Stimulated activated CD4-positive, alpha-beta T cell treated with anti-CD3 and anti-CD28 coated beads, Interleukin-1b, Interleukin-23, amount 100 ng/mL, for 24 hours (primary cell): ENCODE data around the gene AGTRAP.
A peak's percentile ranks its signal among the peaks of the same experiment; 100 is the strongest.

Experiments
- DNase-seq, 4 experiments: peaks; one replicate each; pipeline ENCODE4 v3.0.0-alpha.2; 2020; ENCODE audit warnings: low read depth in 4 of 4, low spot score in 1 of 4

The AGTRAP gene

DNA sequence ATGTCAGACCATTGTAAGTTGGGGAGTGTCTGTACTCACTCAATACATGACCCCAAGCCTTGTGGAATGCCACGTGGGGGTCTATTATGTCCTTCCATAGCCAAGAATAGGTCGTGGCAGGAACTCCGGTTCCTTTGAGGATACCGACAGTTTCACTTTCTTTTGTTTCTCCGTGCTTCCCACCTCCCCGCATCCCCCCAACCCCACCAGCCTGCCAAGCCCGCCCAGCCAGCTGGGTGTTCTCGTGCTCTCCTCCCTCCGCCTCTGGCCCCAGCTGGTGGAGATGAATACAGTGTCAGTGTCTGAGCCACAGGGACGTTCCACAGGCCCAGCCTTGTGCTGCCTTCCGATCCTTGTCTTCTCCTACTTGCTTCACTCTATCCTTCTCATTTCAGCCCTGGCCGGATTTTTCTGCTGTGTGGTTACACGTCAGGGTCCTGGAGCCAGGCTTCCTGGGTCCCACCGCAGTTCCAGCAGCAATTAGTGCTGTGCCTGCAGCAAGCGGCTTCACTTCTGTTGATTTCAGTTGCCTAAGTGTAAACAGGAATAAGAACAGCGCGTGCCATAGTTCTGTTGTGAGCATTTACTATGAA lies 4.1 kb upstream of the AGTRAP start:
- no peak for DNase-seq

- no peak for DNase-seq
These were observed 2.6 kb upstream of the AGTRAP start for GRCh38 chr1:11733306-11733705.

DNA sequence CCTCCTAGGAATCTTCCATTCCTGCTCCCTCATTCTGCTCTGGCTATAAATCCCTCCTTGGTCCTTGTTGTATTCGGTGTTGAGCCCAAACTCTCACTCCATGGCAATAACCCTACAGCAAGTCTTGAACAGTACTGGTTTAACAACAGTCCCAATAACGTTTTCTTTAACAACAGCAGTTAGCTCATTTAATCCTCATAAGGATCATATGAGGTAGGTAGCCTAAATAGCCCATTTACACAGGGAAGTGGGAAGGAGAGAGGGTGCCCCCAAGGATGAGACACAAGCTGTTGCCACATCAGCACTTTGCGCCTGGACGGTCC lies 444 bp upstream of the AGTRAP start:
- no peak for DNase-seq

GRCh38 chr1:11736746-11737639 lies 1.1 kb downstream of the AGTRAP start:
- no peak for DNase-seq

DNA sequence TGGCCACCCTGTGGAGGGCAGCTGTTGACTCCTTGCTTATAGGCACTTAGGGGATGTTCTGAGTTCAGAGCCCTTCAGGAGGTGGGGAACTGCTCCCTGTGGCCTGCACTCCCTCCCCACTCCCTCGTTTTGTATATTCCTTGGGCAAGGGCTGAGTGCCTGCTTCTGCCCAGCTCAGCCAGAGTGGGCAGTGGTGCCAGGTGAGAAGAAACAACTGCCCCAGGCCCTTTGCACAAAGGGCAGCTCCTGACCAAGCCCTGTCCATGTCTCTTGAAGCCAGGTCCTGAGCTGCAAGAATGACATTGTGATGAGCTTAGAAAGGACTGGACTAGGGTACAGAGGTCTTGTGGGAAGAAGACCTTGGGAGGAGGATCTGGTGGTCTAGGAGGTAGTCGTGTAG lies 2.2 kb downstream of the AGTRAP start:
- DNase-seq = no peak

DNA sequence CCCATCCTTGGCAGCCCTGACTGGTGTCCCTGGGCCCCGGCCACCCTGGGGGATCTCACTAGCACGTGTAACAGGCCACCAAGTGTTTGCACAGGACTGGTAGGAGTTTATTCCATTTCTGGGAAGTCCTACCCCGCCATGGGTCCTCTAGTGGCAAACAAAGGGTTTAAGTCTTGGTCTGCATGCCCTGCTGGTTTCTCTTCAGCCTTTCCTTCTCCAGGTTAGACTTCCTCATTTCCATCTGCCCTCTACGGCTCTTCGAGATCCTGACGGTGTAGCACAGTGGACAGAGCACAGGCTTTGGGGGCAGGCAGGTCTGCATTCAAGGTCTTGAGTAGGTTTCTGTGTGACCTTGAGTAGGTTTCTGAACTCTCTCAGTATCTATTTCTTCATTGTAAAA lies 2.8 kb downstream of the AGTRAP start:
- DNase-seq = no peak

DNA sequence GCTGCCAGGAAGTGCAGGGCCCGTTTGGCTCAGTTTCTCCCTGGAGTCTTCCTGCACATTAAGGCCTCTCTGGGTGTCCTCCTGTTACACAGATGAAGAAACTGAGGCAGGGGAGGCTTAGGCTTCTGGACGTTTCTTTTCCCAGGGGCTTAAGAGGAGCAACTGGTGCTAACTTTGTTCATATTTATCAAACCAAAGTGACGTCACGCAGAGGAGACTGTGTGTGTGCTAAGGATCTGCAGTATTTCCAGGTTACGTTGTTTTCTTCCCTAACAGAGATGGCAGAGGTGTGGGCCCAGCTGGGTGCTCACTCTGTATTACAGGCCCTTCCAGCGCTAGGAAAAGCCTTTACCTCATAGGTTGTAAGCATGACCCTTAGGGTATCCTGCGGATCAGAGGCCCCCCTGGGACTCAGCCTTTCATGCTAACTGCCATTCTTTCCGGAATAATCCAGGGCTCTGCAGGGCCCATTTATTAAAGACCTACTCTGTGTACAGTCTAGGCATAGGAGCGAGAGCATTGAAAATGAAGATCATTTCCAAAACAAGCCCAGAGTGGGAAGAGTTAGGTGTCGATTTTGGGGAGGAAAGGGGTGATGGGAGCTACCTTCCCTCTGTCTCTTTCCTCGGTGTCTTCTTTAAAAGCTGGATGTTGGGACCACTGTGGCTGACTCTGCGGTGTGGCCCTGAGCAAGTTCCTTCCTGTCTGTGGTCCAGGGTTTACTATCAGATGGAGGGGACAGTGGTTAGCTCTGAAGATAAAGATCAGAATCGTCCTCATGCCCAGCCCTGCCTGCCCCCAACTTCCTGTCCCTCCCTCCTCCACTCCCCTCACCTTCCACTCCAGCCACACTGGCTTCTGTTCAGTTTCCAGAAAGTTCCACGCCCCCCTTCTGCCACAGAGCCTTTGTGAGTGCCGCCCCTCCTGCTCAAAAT lies 4.6 kb downstream of the AGTRAP start:
- DNase-seq = no peak

GRCh38 chr1:11741482-11741881 lies 5.5 kb downstream of the AGTRAP start:
- DNase-seq = no peak

GRCh38 chr1:11741919-11742558 lies 6.1 kb downstream of the AGTRAP start:
- DNase-seq = no peak

- no peak for DNase-seq
These were observed 8.4 kb downstream of the AGTRAP start for GRCh38 chr1:11744287-11744686.

- DNase-seq = no peak
These were observed 10.2 kb downstream of the AGTRAP start for GRCh38 chr1:11746092-11746491.

GRCh38 chr1:11746795-11747487 lies 11.0 kb downstream of the AGTRAP start:
- DNase-seq = no peak

- DNase-seq = no peak
These were observed 12.6 kb downstream of the AGTRAP start for GRCh38 chr1:11748294-11749202.

DNA sequence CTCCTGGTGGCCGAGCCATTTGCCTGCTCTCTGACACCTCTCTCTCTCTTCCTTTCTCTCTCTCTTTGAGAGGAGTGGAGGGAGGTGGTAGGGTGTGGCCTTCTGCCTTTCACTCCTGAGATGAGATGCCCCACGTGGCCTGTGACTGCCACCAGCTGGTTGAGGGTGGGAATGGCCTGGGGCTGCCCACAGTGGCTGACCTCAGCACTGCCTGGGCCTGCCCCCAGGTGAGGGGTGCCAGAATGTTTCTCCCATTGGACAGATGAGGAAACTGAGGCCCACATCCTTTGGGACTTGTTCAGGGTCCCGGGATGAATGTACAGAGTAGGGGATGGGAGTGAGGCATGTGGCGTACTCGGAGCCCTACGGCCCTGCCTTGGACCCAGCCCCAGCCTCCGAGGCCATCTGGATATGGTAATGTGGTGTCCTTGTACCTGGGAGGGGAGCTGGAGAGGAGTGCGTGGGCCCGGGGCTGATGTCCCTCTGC lies 13.3 kb downstream of the AGTRAP start:
- peak in 1 of 4 experiments; percentile 46 for DNase-seq

- DNase-seq = no peak
These were observed 14.1 kb downstream of the AGTRAP start for GRCh38 chr1:11749996-11750395.

- no peak for DNase-seq
These were observed 15.2 kb downstream of the AGTRAP start for GRCh38 chr1:11751087-11751486.

GRCh38 chr1:11752359-11753088 lies 16.6 kb downstream of the AGTRAP start:
- no peak for DNase-seq

DNA sequence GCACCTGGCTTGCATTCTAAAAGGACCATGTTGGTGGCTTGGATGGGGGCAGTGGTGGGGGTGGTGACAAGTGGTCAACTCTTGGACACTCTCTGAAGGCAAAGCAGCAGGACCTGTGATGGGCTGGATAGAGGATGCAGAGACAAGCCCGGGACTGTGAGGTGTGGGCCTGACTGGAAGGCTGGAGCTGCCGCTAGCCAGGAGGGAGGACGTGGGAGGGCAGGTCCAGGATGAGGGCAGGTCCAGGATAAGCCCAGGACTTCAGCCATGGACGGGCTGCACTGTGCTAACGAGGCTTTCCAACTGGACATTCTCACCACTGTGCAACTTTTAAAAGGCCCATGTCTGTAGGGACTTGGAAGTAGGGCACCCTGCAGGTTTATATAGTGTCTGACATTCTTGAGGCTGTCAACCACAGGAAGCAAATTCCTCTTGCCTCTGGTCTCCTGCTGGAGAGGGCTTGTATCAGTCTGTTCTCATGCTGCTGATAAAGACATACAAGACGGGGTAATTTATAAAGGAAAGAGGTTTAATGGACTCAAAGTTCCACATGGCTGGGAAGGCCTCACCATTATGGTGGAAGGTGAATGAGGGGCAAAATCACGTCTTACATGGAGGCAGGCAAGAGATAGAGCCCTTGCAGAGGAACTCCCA lies 17.7 kb downstream of the AGTRAP start:
- no peak for DNase-seq
